Stimulated activated CD8-positive, alpha-beta memory T cell treated with anti-CD3 and anti-CD28 coated beads, Interleukin-2, amount 100 ng/mL, for 1 hour (primary cell): ENCODE data around the gene TNFSF10.

Experiments used
- DNase-seq, 2 donors: peaks; one replicate each; pipeline ENCODE4 v3.0.0-alpha.2; 2020; ENCODE audit warnings: low read depth in 2 of 2

The TNFSF10 gene

DNA sequence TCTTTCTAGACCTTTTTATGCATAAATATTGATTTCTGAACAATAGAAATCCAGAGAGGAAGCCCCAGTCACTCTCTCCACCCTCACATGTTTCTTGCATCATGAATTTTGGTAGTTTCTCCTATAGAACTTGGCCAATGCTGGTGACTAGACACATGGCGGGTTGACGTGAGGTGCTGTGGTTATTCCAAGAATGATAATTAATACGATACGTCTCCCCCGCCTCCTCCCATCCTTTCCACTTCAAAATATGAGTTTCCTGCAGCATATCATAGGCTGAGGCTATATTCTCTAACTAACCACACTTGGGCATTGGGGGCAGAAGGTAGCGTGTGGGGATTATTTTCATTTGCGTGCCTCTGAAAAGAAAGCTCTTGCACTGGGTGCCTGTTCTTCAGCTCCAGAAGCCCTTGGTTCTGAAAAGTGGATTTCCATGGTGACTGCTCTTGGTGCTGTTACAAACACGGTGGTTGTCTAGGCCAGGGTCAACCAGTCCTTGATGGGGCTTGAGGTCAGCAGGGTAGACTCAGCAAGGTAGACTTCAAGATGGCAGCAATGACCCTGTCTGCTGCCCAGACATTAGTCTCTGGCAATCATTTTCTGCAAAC, 5.3 kb downstream of the TNFSF10 start:
- no peak for DNase-seq

GRCh38 chr3:172516318-172517214, 6.7 kb downstream of the TNFSF10 start:
- no peak for DNase-seq

DNA sequence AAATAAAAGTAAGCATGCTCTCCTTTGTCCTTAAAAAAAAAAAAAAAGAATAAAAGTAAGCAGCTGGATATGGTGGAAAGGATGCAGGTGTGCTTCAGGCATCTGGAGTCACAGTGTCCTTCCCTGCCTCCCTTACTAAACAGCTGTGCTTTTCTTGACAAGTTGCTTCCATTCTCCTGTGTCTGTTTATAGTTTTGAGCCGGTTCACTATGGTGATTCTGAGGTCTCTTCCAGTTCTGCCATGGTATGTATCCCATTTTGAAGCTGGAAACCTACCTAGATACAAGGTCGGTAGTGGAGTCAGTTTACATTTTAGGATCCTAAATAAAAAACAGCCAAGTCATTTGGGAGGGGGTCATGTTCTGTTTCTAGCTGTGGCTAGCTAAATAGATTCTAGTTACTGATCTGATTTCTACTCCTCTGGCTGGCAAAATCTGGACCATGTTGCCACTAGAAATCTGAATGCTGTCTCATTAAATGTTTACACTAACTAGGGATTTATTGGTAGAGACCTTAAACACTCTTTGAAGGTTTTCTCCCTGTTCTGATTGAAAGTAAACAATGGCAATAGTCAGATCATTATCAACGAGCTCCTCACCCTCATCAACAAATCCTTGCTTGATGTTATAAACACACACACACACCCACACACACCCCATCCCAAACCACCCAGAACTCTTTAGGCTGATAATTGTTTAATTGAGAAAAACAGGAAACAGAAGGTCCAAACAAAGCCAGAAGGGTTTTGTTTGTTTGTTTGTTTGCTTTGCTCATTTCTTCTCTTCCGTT, 7.9 kb downstream of the TNFSF10 start:
- no peak for DNase-seq

GRCh38 chr3:172514678-172515077, 8.6 kb downstream of the TNFSF10 start:
- no peak for DNase-seq

DNA sequence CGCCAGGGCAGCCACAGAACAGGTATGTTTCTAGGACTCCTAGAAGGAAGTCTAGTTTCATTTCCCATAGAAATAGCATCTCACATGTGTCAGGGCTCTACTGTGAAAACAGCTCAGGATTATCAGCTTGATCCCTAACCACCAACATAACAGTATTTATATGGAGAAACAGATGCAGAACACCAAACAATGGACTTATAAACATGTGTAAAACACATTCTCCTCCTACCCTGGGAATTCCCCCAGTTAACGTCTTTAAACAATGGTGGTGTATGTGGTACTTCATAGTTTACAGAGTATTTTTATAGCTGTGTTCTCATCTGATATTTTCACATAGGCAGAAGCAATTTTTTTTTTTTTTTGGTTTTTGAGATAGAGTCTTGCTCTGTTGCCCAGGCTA, 9.7 kb downstream of the TNFSF10 start:
- DNase-seq = no peak

DNA sequence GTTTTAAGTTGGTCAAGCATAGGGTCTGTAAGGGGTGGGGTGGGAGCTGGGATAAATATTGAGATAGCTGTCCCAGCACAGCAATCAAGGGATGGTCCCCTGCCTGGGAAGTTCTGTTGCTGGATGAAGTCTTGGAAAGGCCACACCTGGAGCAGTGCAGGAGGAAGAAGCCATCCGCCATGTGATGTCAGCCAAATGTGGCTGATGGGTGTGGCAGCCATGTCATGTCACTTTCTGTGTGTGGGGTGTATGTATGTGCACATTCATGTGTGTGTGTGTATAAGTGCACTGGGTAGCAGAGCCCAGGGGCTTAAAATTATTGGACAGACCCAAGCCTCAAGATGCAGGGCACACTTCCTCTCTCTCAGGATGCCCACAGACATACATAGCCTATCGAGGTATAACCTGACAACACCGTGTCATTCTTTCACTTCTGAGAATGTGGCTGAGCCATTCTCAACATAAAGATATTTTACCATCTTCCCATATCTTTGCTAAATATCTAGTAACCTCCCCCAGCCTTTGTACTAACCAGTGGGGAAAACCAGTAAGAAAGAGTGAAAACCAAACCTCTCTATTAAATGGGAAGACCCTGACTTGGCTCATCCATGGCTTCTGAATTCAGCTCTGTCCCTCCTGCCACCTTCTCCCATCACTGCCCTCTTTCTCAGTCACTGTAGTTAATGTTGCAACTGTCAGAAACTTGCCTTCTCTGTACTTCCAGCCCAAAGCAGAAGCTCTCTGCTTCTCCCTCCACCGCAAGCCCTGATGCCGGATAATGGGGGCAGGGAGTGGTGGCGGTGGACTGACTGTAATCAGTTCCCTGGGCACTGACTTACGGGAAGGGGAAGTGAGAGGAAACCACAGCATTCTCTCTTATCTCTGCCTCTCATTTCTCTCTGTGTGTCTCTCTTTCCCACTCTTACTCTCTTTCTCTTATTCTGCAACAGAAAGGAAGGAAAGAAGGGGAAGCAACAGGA, 11.2 kb downstream of the TNFSF10 start:
- peak in 1 of 2 donors; percentile 33 for DNase-seq

GRCh38 chr3:172506094-172506493, 17.1 kb downstream of the TNFSF10 start:
- DNase-seq = no peak

DNA sequence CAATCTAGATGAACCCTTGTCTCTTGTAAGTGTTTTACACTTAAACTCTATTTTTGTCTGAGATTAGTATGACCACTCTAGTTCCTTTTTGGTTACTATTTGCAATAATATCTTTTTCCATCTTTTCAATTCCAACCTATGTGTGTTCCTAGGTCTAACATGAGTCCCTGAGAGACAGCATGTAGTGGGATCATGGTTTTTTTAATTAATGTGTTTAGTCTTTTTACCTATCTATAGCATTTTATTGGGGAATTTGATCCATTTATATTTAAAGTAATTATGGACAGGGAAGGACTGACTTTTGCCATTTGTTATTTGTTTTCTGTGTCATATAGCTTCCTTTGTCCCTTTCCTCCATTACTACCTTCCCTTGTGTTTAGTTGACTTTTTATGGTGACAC, 21.7 kb downstream of the TNFSF10 start:
- no peak for DNase-seq

DNA sequence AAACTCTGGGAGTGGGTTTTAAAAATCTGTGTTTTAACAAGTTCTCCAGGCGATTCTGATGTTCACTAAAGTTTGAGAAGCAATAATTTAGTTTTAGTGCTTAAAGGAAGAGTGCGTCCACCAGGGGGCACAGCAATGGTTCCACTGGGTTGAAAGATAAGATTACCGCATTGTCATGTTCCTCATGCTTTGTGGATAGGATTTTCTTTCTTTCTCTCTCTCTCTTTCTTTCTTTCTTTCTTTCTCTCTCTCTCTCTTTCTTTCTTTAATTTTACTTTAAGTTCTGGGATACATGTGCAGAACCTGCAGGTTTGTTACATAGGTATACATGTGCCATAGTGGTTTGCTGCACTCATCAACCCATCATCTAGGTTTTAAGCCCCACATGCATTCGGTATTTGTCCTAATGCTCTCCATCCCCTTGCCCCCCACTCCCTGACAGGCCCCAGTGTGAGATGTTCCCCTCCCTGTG, 33.0 kb downstream of the TNFSF10 start:
- peak; percentile 41 to 71 for DNase-seq

- DNase-seq = no peak
Measured at GRCh38 chr3:172478116-172478515, 45.1 kb downstream of the TNFSF10 start.

GRCh38 chr3:172476347-172476746, 46.9 kb downstream of the TNFSF10 start:
- DNase-seq = no peak

GRCh38 chr3:172475703-172476102, 47.5 kb downstream of the TNFSF10 start:
- DNase-seq = no peak

- no peak for DNase-seq
Measured at GRCh38 chr3:172471903-172472302, 51.3 kb downstream of the TNFSF10 start.

GRCh38 chr3:172470588-172470987, 52.6 kb downstream of the TNFSF10 start:
- no peak for DNase-seq

DNA sequence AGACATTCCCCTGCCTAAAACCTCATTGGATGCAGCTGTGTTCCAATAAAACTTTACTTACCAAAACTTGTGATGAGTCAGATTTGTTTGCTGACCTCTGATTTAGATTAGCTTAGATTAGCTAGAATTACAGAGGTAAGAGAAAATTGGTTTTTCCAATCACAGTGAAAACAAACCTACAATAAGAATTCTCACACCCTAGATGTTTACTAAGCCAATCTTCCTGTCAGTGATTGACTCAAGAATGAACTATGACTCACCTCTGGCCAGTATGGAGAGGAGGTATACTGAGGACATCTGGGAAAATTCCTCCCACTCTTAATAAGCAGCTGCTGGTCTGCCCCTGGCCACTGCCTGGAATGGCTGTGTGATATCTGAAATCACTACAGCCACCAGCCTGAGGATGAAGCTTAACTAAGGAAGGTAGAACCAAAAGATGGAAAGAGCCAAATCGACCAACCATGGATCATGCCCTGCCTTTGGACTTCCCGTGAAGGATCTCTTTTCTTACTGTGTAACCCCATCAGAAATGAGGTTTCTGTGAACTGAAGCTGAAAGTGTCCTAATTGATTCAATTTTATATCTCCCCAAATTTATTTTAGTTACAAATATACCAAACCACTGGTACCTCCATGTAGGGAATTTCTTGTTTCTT, 55.9 kb downstream of the TNFSF10 start:
- no peak for DNase-seq

DNA sequence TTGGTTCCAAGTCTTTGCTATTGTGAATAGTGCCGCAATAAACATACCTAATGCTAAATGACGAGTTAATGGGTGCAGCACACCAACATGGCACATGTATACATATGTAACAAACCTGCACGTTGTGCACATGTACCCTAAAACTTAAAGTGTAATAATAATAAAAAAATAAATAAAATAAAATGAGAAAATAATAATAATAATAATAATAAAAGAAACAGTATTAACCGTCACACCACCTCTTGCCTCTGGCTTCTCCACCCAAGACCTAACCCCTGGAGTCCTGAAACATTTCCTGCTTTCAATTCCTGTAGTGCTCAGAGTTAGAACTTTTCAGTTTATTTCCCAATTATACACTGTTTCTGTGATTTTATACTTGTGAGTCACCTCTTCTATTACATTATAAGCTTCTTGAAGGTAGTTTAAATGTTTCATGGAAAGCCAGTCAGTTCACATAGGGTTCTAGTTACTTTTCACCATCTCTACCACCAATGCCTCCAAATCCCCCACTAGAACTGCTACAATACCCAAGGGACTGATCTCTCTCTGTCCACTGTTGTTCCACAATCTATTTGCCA, 56.6 kb downstream of the TNFSF10 start:
- no peak for DNase-seq

GRCh38 chr3:172465281-172465680, 57.9 kb downstream of the TNFSF10 start:
- DNase-seq = no peak

GRCh38 chr3:172464306-172464705, 58.9 kb downstream of the TNFSF10 start:
- DNase-seq = no peak

DNA sequence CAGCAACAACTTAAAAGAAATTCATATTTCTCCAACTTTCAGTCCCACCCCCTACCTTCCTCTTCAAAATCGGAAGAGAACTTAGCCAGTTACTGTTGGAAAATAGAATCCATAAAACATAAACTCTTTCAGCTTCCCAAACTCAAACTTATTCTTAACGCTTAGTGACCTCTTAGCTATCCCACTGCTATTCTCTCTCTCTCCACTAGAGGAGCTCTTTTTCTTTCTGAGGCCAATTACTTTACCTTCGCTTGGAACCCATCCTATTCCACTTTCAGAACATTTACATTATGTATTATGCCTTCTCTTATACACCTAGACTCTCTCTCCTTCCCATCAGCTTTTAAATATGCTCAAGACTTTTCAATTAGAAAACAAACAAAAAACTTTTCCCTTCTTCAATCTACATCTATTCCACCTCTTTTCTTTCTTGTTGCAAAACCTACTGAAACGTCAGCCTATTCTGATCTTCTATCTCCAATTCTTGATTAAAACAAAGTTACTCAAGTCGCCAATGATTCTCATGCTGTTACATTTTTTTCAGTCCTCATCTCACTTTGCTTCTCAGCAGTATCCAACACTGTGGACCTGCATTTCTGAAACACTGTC, 61.6 kb downstream of the TNFSF10 start:
- DNase-seq = no peak

DNA sequence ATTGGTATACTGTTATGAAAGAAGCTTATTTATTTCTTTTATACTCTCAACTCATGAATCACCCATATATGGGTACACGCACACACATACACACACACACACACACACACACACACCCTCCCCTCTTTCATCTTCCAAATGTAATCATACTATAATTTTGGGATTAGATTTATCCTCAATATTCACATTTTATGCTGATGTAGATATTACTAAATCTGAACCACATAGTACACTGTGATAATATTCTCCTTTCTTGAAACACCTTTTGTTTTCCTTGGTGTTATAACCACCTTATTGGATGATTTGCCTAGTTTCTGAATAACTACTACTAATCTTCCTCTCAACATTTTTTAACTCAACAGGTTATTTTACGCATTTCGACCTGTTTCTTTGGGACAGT, 66.8 kb downstream of the TNFSF10 start:
- no peak for DNase-seq
